Esophagus (tissue), 2 donors: Measurements from ENCODE around the gene CRAMP1. TPM values are rescaled to one million over a fixed set of nuclear protein-coding genes. Genes with fewer than 3 reads are reported as not detected.
"Not testable (repeated sequence)": the region's sequence is repeated elsewhere in the genome, so short reads cannot be mapped to it uniquely, and the experiment has no call there.

Source experiments
- H3K27ac ChIP-seq, 2 donors: one replicate each; pipeline ENCODE4 v1.5.1; 2013; ENCODE audit warnings: low read depth in 2 of 2, mild to moderate bottlenecking in 2 of 2, inconsistent platforms in 1 of 2, low read length in 1 of 2, moderate library complexity in 1 of 2
- H3K27me3 ChIP-seq, 2 donors: one replicate each; pipeline ENCODE4 v1.6.1; 2013; ENCODE audit warnings: low read length in 2 of 2, control low read depth in 1 of 2, mild to moderate bottlenecking in 1 of 2; ENCODE audit not compliant: insufficient read depth in 2 of 2, control insufficient read depth in 1 of 2
- H3K36me3 ChIP-seq, 2 donors: one replicate each; pipeline ENCODE4 v1.6.1; 2013; ENCODE audit warnings: low read length in 1 of 2; ENCODE audit not compliant: control insufficient read depth in 2 of 2, insufficient read depth in 2 of 2
- H3K4me1 ChIP-seq, 2 donors: one replicate each; pipeline ENCODE4 v1.6.1; 2013; ENCODE audit warnings: low read length in 1 of 2; ENCODE audit not compliant: control insufficient read depth in 2 of 2, insufficient read depth in 2 of 2
- H3K4me3 ChIP-seq, 2 donors: one replicate each; pipeline ENCODE4 v1.5.1; 2013; ENCODE audit warnings: low read length in 2 of 2, mild to moderate bottlenecking in 2 of 2, low read depth in 1 of 2, moderate library complexity in 1 of 2
- H3K9me3 ChIP-seq, 2 donors: one replicate each; pipeline ENCODE4 v1.6.1; 2013; ENCODE audit warnings: mild to moderate bottlenecking in 2 of 2, low read depth in 1 of 2, low read length in 1 of 2, moderate library complexity in 1 of 2; ENCODE audit not compliant: control insufficient read depth in 2 of 2, insufficient read depth in 1 of 2
- WGBS, 2 donors: extraction: QIAGEN DNeasy Blood & Tissue Kit; methylation state at CpG; one replicate each; pipeline ENCODE4 v1.1.7; 2013; 5-methylcytosine and 5-hydroxymethylcytosine counted together
- polyA plus RNA-seq, 2 donors: library from polyadenylated mRNA; stranded (reverse); fragments of 200-250 nt; gene quantifications; one replicate each; pipeline ENCODE4 v1.2.3, GENCODE V29; 2013
- donor health status: healthy with polysubstance abuse.
- donor health status: Bipolar disorder and iron deficiency.

CRAMP1 gene
- polyA plus RNA-seq, 2 donors = 4.8 to 10.5 TPM

- no peaks in the 10 kb centered on the region for H3K9me3 ChIP-seq
- 76 to 82% methylated on average over 13 of the region's 13 CpGs for WGBS, 2 donors
- no peak overlapping the region for H3K27ac ChIP-seq
- H3K4me1 ChIP-seq = peaks cover 6 to 7% of the 10 kb centered on the region in 2 donors
- peaks cover 0 to 1% of the 10 kb centered on the region in 2 donors for H3K36me3 ChIP-seq
- no peaks in the 10 kb centered on the region for H3K27me3 ChIP-seq
- H3K4me3 ChIP-seq = no peak overlapping the region
These were observed 96.6 kb downstream of the CRAMP1 start for GRCh38 chr16:1708768-1709180.

GRCh38 chr16:1709356-1709755 is 97.2 kb downstream of the CRAMP1 start:
- Histone ChIP-seq H3K27ac (no peak overlapping the region), H3K9me3 (no peaks in the 10 kb centered on the region), H3K4me1 (peaks cover 9 to 11% of the 10 kb centered on the region in 2 donors), H3K36me3 (peaks cover 0 to 1% of the 10 kb centered on the region in 2 donors), H3K27me3 (no peaks in the 10 kb centered on the region), H3K4me3 (no peak overlapping the region)
- WGBS, 2 donors = 87 to 92% methylated on average over 15 of the region's 15 CpGs

- 88 to 92% methylated on average over 17 of the region's 17 CpGs for WGBS, 2 donors
- Histone ChIP-seq H3K27ac (no peak overlapping the region), H3K36me3 (peaks cover 0 to 1% of the 10 kb centered on the region in 2 donors), H3K4me3 (no peak overlapping the region), H3K27me3 (no peaks in the 10 kb centered on the region), H3K9me3 (no peaks in the 10 kb centered on the region), H3K4me1 (peaks cover 9 to 11% of the 10 kb centered on the region in 2 donors)
These were observed 98.8 kb downstream of the CRAMP1 start for GRCh38 chr16:1710811-1711507.

- H3K27me3 ChIP-seq = no peaks in the 10 kb centered on the region
- H3K4me1 ChIP-seq = peaks cover 9% of the 10 kb centered on the region in 2 donors
- H3K4me3 ChIP-seq = no peak overlapping the region
- H3K9me3 ChIP-seq = no peaks in the 10 kb centered on the region
- WGBS, 2 donors = 75 to 77% methylated on average over 14 of the region's 14 CpGs
- H3K36me3 ChIP-seq = no peaks in the 10 kb centered on the region
- H3K27ac ChIP-seq = no peak overlapping the region
These were observed 100.7 kb downstream of the CRAMP1 start for GRCh38 chr16:1712791-1713261.

GRCh38 chr16:1713331-1713730 is 101.2 kb downstream of the CRAMP1 start:
- no peak overlapping the region for H3K27ac ChIP-seq
- 87 to 88% methylated on average over 7 of the region's 7 CpGs for WGBS, 2 donors
- H3K4me3 ChIP-seq = no peak overlapping the region
- H3K36me3 ChIP-seq = no peaks in the 10 kb centered on the region
- peaks cover 5 to 7% of the 10 kb centered on the region in 2 donors for H3K4me1 ChIP-seq
- no peaks in the 10 kb centered on the region for H3K27me3 ChIP-seq
- H3K9me3 ChIP-seq = no peaks in the 10 kb centered on the region

GRCh38 chr16:1713933-1714332 is 101.8 kb downstream of the CRAMP1 start:
- Histone ChIP-seq H3K36me3 (no peaks in the 10 kb centered on the region), H3K9me3 (no peaks in the 10 kb centered on the region), H3K27ac (no peak overlapping the region), H3K4me1 (peaks cover 5 to 6% of the 10 kb centered on the region in 2 donors), H3K4me3 (no peak overlapping the region), H3K27me3 (no peaks in the 10 kb centered on the region)
- WGBS, 2 donors = 60 to 67% methylated on average over 14 of the region's 14 CpGs

- H3K36me3 ChIP-seq = no peaks in the 10 kb centered on the region
- H3K27me3 ChIP-seq = no peaks in the 10 kb centered on the region
- no peak overlapping the region for H3K27ac ChIP-seq
- peaks cover 5 to 6% of the 10 kb centered on the region in 2 donors for H3K4me1 ChIP-seq
- H3K4me3 ChIP-seq = no peak overlapping the region
- 90 to 94% methylated on average over 12 of the region's 12 CpGs for WGBS, 2 donors
- H3K9me3 ChIP-seq = no peaks in the 10 kb centered on the region
These were observed 103.1 kb downstream of the CRAMP1 start for GRCh38 chr16:1715220-1715619.

- H3K36me3 ChIP-seq, H3K4me3 ChIP-seq, H3K9me3 ChIP-seq, H3K27ac ChIP-seq, H3K27me3 ChIP-seq, H3K4me1 ChIP-seq: not testable (repeated sequence)
- WGBS, 2 donors = 68% methylated on average over 10 of the region's 10 CpGs
These were observed 106.1 kb downstream of the CRAMP1 start for GRCh38 chr16:1718236-1718635.

- H3K4me3 ChIP-seq, H3K4me1 ChIP-seq, H3K36me3 ChIP-seq, H3K9me3 ChIP-seq, H3K27ac ChIP-seq, H3K27me3 ChIP-seq: not testable (repeated sequence)
- WGBS, 2 donors = 82 to 83% methylated on average over 12 of the region's 12 CpGs
These were observed 107.5 kb downstream of the CRAMP1 start for GRCh38 chr16:1719559-1720229.
